HG03575 (cell line): ENCODE results near the gene KAT2B.
"Not testable (repeated sequence)": the region's sequence is repeated elsewhere in the genome, so short reads cannot be mapped to it uniquely, and the experiment has no call there.

ENCODE experiments used
- ATAC-seq: cut with Tn5 transposase; IDR thresholded peaks from one replicate; pipeline ENCODE4 v1.9.1; 2021; ENCODE audit not compliant: unreplicated experiment, insufficient number of reproducible peaks, low FRiP score; ENCODE audit errors: extremely low read depth

The KAT2B gene

GRCh38 chr3:20039765-20040547 is at the start of gene KAT2B:
Gene KAT2B (plus strand): TSS chr3:20040446. CDS start chr3:20040478, 32 bp downstream.
- ATAC-seq: no peak

GRCh38 chr3:19994796-19995195 is 45.5 kb upstream of the KAT2B start:
- ATAC-seq: no peak

- no peak for ATAC-seq
Observed at GRCh38 chr3:19997502-19997901, 42.7 kb upstream of the KAT2B start.

- no peak for ATAC-seq
Observed at GRCh38 chr3:20001932-20002331, 38.3 kb upstream of the KAT2B start.

- no peak for ATAC-seq
Observed at GRCh38 chr3:20007960-20008359, 32.3 kb upstream of the KAT2B start.

- no peak for ATAC-seq
Observed at GRCh38 chr3:20008646-20009045, 31.6 kb upstream of the KAT2B start.

- ATAC-seq: no peak
Observed at GRCh38 chr3:20012164-20012563, 28.1 kb upstream of the KAT2B start, which contains the start of gene PP2D1. Gene PP2D1 (minus strand): TSS chr3:20012264. CDS start chr3:20012072, 192 bp downstream.

- ATAC-seq: no peak
Observed at GRCh38 chr3:20013396-20013795, 26.9 kb upstream of the KAT2B start.

- ATAC-seq: no peak
Observed at GRCh38 chr3:20015525-20015924, 24.7 kb upstream of the KAT2B start.

- not testable (repeated sequence) for ATAC-seq
Observed at GRCh38 chr3:20016076-20016475, 24.2 kb upstream of the KAT2B start.

- no peak for ATAC-seq
Observed at GRCh38 chr3:20022954-20023622, 17.2 kb upstream of the KAT2B start.

GRCh38 chr3:20023623-20024405 is 16.4 kb upstream of the KAT2B start:
- ATAC-seq: no peak

- ATAC-seq: no peak
Observed at GRCh38 chr3:20027136-20027535, 13.1 kb upstream of the KAT2B start.

GRCh38 chr3:20028905-20029331 is 11.3 kb upstream of the KAT2B start:
- ATAC-seq: no peak

GRCh38 chr3:20031939-20032338 is 8.3 kb upstream of the KAT2B start:
- not testable (repeated sequence) for ATAC-seq

GRCh38 chr3:20035019-20035418 is 5.2 kb upstream of the KAT2B start:
- ATAC-seq: no peak

GRCh38 chr3:20037255-20037996 is 2.8 kb upstream of the KAT2B start:
- ATAC-seq: no peak

- ATAC-seq: no peak
Observed at GRCh38 chr3:20038699-20039465, 1.4 kb upstream of the KAT2B start.
